HG03520 (cell line): ENCODE data around the gene COL13A1.

Experiments
- ATAC-seq: cut with Tn5 transposase; IDR thresholded peaks from one replicate; pipeline ENCODE4 v1.9.1; 2021; ENCODE audit warnings: mild to moderate bottlenecking, moderate library complexity; ENCODE audit not compliant: unreplicated experiment

Gene COL13A1

DNA sequence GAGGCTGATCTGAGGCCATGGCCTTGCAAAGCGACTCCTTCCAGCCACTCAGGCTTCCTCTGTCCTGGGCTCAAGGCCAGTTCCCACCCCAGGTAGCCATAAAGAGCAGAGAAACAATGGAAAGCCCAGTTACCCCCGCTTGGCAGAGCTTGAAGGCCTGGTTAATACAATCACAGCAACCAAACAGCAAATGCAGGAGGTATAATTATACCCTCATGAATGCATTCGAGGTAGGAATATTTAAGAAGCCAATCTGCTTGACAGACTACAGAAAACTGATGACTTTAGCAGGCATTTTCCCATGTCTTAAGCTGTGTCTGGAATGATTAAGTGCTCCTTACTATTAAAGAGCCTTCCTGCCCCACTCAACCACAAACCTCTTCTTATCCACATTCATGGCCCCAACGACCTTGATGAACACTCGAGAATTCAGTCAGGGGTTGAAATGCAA lies 136.9 kb downstream of the COL13A1 start:
- ATAC-seq = no peak

DNA sequence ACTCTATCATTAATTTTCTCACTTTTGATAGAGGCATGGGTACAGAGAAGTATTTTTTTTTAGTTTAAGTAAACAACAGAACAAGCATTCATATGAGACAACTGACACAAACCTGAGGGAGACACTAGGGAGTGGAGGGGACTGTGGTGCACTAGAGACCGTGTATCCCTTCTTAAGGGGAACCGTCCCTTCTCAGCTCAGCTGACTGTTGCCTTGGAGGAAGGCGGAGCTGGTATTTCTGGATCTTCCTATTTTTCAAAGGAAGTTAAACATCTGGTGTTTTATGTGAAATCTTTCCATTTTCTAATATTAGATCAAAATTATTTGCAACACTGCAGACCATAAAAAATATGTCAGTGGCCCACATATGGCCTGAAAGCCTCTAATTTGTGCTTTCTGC lies 137.4 kb downstream of the COL13A1 start:
- ATAC-seq = no peak

DNA sequence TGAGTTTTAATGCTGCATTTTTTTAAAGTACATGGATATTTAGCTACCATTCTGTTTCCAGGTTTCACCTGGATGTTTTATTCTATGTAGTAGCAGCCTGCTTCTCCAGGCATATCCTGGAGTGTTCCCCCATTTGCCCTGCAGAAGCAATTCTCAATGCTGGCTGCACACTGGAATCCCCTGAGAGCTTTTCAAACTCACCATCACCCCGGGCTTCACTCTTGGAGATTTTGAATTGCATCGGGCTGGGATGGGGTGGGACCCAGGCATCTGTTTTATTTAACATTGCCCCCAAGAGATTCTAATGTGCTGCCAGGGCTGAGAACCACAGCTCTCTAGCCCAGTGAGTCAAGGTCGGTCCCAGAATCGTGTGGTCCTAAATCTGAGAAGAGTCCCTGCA lies 137.8 kb downstream of the COL13A1 start:
- no peak for ATAC-seq

DNA sequence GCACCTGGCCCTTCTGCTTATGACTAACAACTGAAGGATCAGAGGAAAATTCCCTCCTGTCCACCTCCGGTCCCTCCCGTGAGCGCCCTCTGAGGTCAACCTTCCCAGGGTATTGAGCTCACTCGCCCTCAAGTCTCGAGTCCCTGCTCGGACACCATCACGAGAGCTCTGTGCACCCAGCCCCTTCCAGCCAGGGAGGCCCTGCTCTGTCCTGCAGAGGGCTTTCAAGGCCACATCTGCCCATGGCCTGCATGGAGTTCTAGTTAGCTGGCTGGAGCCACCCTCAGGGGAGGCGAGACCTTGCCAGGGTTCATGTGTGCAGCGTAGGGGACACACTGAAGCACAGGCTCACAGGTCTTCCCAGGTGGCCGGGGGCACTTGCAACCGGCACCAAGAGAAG lies 140.0 kb downstream of the COL13A1 start:
- ATAC-seq = no peak

DNA sequence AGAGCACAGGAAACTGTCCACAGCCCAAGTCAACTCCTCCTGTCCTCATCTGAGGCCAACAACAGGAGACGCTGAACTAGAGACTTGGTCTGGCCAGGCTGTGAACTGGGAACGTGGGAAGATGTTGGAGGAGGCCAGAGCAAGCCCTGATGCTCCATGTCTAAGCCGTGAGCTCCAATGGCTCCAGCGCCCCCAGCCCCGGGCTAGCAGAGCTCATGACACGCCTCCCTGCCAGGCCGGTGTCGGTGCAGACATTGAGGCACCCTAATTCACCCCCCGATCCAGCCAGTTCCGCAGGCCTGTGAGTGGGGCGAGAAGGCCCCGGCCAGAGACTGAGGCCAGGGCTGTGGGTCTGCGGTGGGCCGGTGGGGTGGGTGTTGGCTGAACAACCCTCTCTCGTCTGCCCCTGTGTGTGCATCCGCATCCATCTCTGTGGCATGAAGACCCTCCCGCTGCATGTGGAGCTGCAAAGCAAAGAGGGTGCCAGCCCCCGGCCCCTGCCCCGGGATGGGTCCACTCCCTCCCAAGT lies 141.7 kb downstream of the COL13A1 start:
- ATAC-seq = no peak

DNA sequence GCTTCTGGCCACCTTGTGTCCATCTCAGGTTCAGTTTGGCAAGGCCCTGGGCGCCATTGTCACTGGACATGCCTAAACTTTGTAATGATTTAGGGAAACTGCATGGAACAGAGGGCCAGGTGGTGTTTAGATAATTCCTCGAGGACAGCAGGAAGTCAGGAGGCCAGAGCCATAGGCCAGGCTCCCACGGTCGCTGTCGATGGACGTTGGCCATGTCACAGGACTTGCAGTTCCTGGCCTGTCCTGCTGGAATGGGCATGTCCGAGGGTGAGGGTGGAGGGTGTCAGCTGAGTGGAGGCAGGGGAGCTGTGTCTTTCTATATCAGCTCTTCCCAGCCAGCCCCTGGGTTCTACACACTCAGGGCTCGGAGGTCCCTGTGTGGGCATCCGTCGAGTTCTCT lies 143.1 kb downstream of the COL13A1 start:
- ATAC-seq = no peak

DNA sequence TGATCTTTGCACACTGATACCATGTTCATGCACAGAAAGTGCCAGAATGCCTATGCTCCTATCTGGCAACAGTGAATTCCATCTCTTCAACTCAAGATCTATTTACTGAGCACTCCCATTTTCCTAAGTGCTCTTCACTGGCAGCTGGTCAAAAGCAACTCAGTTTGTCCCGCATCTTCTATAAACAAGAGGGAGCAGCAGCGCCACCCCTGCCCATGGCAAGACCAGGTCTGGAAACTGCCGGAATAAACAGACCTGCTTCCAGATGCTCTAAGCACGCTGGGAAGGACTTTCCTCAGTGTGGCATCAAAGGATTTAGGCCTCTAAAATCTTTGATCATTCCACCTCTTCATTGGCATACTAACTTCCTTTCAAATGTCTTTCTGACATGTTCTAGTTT lies 146.6 kb downstream of the COL13A1 start:
- no peak for ATAC-seq

DNA sequence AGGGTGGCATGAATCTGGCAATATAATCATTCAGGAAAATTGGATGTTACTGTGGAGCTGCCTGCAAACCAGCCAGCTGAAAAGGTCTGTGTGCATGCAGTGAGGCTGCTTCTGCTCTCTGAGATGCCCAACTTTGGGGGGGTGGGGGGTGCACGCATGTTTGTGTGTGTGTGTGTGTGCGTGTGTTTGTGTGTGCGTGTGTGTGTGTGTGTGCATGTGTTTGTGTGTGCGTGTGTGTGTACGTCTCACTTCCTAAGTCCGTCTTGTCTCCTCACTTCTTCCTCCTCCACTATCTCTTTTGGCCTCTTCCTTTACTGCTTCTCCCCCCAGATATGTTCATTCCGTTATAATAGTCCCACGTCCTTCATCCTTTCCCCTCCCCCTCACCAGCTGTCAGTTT lies 148.1 kb downstream of the COL13A1 start:
- ATAC-seq = no peak

DNA sequence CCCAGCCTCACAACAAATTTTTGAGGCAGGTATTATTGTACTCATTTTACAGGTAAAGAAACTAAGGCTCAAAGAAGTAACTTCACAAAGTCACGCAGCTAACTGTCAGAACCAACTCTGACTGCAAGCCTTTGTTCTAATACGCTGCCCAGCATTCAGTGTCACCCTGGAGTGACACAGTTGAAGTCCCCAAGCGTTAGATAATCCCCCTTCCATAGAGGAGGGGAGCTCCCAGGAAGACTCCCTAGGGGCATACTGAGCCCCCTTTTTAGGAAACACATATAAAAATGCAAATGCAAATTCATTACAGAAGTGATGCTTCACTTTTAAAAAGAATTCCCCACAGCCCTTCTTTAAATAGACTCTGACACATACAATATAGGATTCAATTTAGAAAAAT lies 150.0 kb downstream of the COL13A1 start:
- ATAC-seq = no peak

DNA sequence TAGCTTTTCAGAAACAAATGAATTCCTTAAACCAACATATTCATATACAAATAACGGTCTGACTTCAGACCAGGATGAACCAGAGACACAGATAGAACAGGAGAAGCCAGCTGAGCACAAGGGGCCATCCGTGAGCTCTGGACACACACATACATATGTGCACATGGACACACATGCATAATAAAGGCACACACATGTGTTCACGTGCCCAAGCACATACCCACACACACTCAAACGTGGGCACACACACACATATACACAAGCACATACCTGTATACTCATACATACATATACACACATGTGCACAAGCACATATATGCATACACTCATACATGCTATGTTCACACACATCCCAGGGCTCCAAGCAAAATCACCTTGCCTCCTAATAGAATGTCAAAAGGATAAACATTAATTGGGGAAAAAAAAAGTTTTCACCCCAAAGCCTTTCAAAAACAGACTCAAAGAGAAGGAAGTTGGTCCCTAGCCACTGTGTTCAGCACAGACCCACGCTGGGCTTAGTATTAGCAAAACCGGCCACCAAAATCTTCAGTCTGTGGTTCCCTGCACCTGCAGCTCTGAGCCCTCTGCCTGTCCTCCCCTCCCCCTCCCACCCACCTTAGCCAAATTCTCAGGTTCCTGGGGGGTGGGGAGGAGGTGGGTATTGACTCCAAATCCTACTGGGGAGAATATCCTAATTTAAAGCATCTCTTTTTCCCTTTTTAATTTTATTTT lies 150.5 kb downstream of the COL13A1 start:
- ATAC-seq = no peak

DNA sequence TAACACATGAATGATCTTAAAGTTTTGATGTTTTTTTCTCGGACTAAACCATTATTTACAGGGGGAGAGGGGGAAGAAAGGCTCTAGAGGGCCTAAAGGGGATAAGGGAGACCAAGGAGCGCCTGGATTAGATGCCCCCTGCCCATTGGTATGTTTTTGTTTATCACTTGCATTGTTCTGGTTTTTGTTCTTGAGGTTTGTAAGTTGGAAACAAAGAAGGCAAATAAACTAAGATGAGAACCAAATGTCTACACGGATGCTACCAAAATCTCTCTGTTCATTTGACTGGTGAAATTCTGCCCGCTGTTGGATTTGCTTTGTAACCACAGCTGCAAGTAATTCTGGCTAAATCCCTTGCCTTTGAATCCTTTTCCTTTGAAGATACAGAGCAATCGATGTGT lies 151.1 kb downstream of the COL13A1 start:
- no peak for ATAC-seq

DNA sequence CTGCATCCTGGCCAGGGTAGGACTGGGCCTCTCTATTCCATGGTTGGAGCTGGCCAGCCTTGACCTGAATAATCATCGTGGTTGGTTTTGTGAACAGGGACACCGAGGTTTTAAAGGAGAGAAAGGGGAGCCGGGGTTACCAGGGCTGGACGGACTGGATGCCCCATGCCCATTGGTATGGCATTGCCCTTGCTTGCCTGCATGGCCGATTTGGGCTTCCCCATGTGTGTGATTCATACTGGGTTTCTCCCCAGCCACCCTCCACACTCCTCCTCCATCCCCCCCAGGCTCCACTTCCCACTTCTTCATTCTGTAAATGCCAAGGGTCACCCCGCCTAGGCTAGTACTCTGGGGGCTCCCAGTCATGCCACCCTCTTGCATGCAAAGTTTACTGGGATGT lies 152.1 kb downstream of the COL13A1 start:
- ATAC-seq = no peak

DNA sequence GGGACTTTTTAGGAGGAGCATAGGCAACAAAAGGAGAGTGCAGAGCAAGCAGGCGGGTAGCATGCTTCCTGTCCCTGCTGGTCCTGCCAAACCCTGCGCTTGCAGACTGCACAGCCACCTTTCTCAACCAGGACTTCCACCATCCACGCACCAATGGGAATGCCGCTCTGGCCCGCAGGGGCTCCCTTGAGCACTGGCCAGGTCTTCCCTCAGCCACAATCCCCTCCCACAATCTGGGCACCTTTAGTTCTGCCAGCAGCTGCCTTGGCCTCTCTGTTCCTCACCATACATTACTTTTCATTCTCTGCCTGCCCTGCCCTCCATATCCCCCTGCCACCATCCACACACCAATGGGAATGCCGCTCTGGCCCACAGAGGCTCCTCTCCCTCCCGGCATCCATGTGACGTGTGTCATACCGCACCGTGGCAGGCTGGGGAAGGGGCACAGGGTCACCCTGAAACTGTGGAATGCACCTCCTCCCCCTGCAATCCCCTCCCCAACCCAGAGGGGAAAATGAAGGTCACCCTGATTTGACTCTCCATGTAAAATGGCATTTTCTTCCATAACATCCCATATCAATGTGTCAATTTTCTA lies 153.6 kb downstream of the COL13A1 start:
- ATAC-seq = no peak

DNA sequence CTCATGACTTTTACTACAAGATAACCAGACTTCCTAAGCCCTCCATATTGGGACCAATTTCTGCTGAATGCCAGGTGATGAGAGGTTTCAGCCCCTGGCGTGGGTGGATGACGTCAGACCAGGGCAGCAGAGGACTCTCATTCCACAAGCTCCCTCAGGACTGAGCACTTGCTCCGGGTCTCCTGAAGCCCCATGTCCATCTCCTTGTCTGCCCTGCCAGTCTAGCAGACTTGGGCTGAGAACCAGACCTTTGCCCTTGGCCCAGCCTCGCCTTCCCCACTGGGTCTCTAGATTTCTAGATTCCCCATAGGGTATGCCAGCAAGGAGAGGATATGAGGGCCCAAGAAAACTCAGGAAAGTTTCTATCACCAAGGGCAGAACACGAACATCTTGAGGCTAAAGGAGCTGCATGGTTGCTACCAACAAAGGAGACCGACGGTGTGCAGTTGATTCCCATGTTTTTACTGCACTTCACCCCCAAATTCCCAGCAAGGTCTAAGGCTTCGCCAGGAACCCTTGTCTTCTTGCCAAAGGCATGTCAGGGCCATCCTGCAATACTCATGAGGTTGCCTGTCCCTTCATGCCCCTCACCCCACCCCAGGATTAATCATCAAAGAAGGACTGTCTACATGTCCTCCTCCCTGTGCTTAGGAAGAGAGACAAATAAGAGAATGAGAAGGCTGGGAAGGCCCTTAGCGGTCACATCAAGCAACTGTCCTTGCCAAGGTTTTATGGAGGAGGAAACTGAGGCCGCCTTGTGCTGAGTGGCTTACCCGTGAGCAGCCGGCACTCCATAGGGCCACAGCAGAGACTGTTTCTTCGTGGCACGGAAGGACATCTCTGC lies 154.4 kb downstream of the COL13A1 start:
- no peak for ATAC-seq

DNA sequence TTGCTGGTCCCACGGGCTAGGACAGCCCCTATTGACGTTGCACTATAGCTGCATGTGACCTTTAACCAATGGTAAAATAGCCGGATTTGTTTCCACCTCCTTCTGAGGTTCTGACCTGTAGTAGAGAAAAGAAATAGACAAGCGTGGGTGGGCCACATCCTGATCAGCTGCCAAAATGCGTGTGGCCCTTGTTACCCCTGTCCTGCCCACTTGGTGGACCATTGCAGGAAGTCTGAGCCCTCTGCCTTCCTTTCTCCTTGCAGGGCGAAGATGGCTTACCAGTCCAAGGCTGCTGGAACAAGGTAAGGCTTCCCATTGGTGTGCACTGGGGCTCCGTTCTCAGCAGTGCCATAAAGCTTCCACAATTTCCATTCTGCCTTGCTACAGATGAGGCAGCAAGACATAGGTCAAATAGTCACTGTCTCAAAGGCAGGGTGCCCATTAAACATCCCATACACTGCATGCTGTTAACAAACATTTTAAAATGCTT lies 155.1 kb downstream of the COL13A1 start:
- ATAC-seq = no peak

DNA sequence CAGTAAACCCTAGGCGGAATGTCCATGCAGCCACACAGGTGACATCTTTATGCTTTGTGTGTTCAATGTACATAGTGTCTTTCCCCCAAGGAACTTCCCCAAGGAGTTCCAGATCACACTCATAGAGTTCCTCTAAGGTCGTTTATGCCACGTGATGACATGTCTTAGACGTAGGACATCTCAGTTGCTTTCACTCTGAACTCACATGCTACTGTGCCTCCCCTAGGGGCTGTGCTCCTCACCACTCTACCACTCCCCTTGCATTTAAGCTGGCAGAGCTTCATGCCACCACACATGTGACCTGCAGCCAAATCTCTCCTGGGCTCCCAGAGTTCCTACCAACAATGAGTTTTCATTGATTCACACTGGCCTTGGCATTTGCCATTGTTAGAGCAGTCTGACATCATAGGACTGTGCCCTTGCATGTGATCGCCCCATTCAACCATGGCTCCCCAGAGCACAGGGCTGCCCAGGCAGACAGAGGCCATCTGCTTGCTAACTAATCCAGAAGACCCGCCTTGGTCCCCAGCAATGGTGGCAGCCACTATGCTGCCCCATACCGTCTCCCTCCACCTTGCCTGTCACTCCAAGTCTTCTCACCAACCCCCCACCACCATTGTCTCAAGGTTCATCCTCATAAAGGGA lies 155.7 kb downstream of the COL13A1 start:
- no peak for ATAC-seq

DNA sequence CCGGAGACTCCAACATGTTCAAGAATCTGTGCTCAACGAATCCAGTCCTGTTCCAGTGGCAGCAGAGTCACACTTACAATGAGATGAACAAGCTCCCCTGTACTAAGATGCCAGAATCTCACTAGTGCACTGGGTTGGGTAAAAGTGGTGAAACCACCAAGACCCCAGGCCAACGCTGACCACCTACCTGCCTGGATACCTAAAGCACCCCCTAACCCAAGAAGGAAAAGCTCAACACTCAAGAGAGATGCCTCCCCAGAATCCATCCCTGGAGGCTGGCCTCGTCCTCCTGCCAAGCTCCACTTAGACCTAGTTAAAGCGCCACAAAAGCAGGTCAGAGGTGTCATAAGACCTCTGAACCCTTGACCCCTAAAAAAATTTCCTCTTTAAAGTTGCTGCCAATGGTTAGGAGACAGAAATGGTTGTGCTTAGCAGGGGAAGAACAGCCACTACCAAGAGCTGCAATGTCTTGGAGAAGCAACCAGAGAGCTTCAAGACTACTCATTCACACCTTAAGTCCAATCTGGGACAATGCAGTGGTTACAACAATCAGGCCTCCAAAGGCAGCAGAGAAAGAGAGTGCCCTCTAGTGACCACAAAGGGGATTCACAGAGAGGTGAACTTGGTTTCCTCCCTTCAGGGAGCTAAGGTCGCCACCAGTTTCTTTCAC lies 156.3 kb downstream of the COL13A1 start:
- peak; percentile 50 for ATAC-seq

DNA sequence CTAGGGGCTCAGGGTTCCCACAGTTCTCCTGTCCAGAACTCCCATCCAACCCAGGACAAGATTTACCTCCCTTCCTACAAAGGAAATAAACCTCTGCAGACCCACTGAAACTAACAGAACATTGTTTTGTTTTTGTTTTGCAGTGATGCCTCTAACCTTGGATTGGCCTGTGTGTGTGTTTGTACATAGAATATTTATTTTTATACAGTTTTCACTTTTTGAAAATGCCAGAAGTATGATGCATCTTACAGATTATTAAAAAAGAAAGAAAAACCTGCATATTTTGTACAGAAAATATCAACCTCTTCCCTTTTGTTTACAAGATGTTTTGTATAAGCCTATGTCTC lies 156.8 kb downstream of the COL13A1 start:
- ATAC-seq = no peak

DNA sequence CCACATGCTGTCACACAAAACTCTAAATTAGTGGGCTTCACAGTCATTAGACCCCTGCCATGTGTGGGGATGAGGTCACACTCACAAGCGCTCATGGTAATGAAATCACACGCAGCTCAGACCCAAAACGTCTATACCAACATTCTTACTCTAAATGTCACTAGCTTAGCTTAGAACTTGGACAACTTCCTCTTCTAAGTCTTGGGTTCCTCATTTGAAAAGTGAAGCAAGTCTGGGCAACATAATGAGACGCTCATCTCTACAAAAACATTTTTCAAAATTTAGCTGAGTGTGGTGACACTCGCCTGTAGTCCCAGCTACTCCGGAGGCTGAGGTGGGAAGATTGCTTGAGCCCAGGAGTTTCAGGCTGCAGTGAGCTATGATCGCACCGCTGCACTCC lies 158.2 kb downstream of the COL13A1 start:
- ATAC-seq = no peak

DNA sequence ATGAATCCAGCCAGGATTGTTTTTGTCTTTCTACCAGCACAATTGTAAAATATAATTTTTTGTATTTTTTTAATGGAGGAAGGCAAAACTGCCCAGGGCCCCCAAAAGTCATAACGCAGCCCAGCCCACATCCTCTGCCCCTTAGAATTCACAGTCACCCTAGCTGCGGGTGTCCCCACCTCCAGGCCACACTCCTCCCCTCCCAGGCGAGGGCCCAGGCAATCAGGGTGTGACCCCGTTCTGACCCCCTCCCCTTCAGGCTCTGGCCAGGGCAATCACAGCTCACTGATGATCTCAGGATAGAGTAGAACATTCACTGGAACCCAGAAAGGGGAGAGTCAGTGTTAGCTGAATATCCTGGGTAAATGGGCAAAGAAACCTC lies 158.9 kb downstream of the COL13A1 start:
- no peak for ATAC-seq
